Mesangial cell (primary cell): Measurements from ENCODE around the gene TJP3. TPM values are rescaled to one million over a fixed set of nuclear protein-coding genes. Genes with fewer than 3 reads are reported as not detected.

Experiments
- total RNA-seq: library from RNA; depleted of rRNA; stranded (reverse); fragments of >200 nt; gene quantifications from 2 replicates; pipeline ENCODE4 v1.2.3, GENCODE V29; 2015

Gene TJP3, protein sequence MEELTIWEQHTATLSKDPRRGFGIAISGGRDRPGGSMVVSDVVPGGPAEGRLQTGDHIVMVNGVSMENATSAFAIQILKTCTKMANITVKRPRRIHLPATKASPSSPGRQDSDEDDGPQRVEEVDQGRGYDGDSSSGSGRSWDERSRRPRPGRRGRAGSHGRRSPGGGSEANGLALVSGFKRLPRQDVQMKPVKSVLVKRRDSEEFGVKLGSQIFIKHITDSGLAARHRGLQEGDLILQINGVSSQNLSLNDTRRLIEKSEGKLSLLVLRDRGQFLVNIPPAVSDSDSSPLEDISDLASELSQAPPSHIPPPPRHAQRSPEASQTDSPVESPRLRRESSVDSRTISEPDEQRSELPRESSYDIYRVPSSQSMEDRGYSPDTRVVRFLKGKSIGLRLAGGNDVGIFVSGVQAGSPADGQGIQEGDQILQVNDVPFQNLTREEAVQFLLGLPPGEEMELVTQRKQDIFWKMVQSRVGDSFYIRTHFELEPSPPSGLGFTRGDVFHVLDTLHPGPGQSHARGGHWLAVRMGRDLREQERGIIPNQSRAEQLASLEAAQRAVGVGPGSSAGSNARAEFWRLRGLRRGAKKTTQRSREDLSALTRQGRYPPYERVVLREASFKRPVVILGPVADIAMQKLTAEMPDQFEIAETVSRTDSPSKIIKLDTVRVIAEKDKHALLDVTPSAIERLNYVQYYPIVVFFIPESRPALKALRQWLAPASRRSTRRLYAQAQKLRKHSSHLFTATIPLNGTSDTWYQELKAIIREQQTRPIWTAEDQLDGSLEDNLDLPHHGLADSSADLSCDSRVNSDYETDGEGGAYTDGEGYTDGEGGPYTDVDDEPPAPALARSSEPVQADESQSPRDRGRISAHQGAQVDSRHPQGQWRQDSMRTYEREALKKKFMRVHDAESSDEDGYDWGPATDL
- 2.5 TPM in 1 of 2 replicates, not detected in the other for total RNA-seq

GRCh38 chr19:3708207-3708931 lies at the start of gene TJP3:
Gene TJP3 (plus strand): TSS chr19:3708384. CDS start chr19:3728433, 20,049 bp downstream.

GRCh38 chr19:3700242-3701032 lies 7.7 kb upstream of the TJP3 start, which contains the start of gene PIP5K1C:
Gene PIP5K1C (minus strand): TSS chr19:3700468. CDS start chr19:3700390, 78 bp downstream.

DNA sequence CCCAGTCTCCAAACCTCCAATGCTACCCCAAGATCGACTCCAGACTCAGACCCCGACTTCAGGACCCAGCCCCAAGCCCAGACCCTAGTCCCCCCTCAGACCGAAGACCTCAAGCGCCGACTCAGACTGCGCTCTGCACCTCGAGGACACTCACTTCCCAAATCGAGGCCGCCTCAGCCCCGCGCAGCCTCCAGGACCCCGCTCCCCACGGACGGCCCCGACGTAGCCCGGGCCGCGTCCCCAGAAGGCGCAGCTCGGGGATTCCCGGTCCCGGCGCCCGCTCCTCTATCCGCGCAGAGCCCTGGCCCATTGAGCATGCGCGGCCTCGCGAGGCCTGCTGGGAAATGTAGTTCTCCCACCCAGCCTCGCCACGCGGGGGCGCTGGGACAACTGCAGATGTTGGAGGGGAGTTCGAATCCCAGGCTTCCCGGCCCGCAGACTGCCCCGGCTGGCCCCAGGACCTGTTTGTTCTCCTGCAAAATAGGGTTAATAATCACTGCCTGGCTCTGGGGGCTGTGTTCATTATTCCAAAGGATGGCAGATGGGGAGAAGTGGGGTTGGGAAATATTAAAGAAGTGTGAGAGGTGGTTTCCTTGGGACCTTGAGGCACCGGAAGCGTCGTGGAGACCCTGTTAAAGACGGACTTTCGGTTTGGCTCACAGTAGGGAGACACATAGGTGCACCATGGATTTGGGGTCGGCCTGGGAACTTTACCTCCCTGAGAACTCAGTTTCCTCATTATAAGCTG lies 53.4 kb downstream of the TJP3 start, which contains the start of gene APBA3:
APBA3 (minus strand) TSS at position 311 of the 748 bp plus-strand sequence. CDS start 1,428 bp downstream, outside the sequence.

GRCh38 chr19:3762501-3763459 lies 54.6 kb downstream of the TJP3 start, which contains the start of gene MRPL54:
Gene MRPL54 (plus strand): TSS chr19:3762682. CDS start chr19:3762701, 19 bp downstream.

DNA sequence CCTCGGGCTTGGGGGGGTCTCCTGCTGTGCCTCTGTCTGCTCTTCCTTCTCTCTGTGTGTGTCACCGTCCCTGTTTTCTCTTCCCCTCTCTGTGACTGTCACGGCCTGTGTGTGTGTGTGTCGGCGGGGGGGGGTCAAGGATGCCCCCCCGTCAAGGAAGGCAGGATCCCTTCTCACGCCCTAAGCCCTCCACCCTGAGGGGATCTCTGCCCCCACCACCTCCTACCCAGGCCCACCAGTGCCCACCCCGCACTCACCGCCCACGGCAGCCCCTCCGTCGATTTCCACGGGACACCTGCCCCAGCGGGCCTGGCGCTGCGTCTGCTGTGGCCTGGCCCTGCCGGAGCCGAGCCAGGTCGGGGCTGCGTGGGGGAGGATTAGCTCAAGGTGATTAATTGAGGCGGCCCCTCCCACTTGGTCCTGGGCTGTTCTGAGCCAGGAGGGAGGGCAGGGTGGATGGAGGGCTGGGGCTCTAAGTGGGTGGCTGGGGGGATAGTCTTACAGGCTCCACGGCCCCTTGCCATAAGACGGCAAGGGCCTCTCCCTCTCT lies 63.8 kb downstream of the TJP3 start, which contains the start of gene RAX2:
RAX2 (minus strand) TSS at position 323 of the 550 bp plus-strand sequence. CDS start 486 bp downstream, outside the sequence.

GRCh38 chr19:3785938-3786824 lies 78.0 kb downstream of the TJP3 start, which contains the start of gene MATK:
Gene MATK (minus strand): TSS chr19:3786381. CDS start chr19:3785135, 1,246 bp downstream.

Other genes with a start within 250 kb of the TJP3 start
- gene SMIM24, start 227.9 kb upstream of the TJP3 start, total RNA-seq, result 3.2 TPM in 1 of 2 replicates, not detected in the other
- gene SMIM44, start 224.9 kb upstream of the TJP3 start, total RNA-seq, result not detected in 2 replicates
- gene DOHH, start 207.7 kb upstream of the TJP3 start, total RNA-seq, result 19.5 and 32.6 TPM in 2 replicates
- gene FZR1, start 202.1 kb upstream of the TJP3 start, total RNA-seq, result 38.2 and 76.3 TPM in 2 replicates
- gene TEKTIP1, start 169.2 kb upstream of the TJP3 start, total RNA-seq, result not detected in 2 replicates
- gene MFSD12, start 150.8 kb upstream of the TJP3 start, total RNA-seq, result 287 and 301 TPM in 2 replicates
- 131 and 145 TPM in 2 replicates for gene HMG20B, start 135.4 kb upstream of the TJP3 start, total RNA-seq
- 0.49 and 0.89 TPM in 2 replicates for gene GIPC3, start 122.9 kb upstream of the TJP3 start, total RNA-seq
- 2.8 and 2.9 TPM in 2 replicates for gene TBXA2R, start 101.5 kb upstream of the TJP3 start, total RNA-seq
- gene CACTIN, start 81.6 kb upstream of the TJP3 start, total RNA-seq, result 34.7 and 35.1 TPM in 2 replicates
- gene PIP5K1C, start 7.9 kb upstream of the TJP3 start, total RNA-seq, result 43.7 and 67.4 TPM in 2 replicates
- 26.7 and 35.7 TPM in 2 replicates for gene APBA3, start 53.3 kb downstream of the TJP3 start, total RNA-seq
- gene MRPL54, start 54.3 kb downstream of the TJP3 start, total RNA-seq, result 72.1 and 76.9 TPM in 2 replicates
- gene RAX2, start 63.8 kb downstream of the TJP3 start, total RNA-seq, result not detected in 2 replicates
- 0.13 TPM in 1 of 2 replicates, not detected in the other for gene MATK, start 78.0 kb downstream of the TJP3 start, total RNA-seq
- gene ZFR2, start 160.7 kb downstream of the TJP3 start, total RNA-seq, result not detected in 2 replicates
- gene ATCAY, start 172.3 kb downstream of the TJP3 start, total RNA-seq, result not detected in 2 replicates
- not detected in 2 replicates for gene NMRK2, start 224.7 kb downstream of the TJP3 start, total RNA-seq